Osteocyte (in vitro differentiated cells): Measurements from ENCODE around the gene VSIG8. TPM values are rescaled to one million over a fixed set of nuclear protein-coding genes. Genes with fewer than 3 reads are reported as not detected.

ENCODE experiments used
- DNase-seq: peaks from one replicate; pipeline ENCODE4 v3.0.0; 2021; ENCODE audit warnings: mixed read lengths; ENCODE audit not compliant: unreplicated experiment; ENCODE audit errors: extremely low spot score
- H3K27ac Mint-ChIP-seq: one replicate; pipeline ENCODE4 v1.8.0; 2021; ENCODE audit warnings: mild to moderate bottlenecking, mixed read lengths; ENCODE audit not compliant: unreplicated experiment
- H3K27me3 Mint-ChIP-seq: one replicate; pipeline ENCODE4 v1.8.0; 2021; ENCODE audit warnings: mixed read lengths; ENCODE audit not compliant: unreplicated experiment
- H3K36me3 Mint-ChIP-seq: one replicate; pipeline ENCODE4 v1.8.0; 2021; ENCODE audit warnings: mixed read lengths; ENCODE audit not compliant: unreplicated experiment
- H3K4me1 Mint-ChIP-seq: one replicate; pipeline ENCODE4 v1.8.0; 2021; ENCODE audit warnings: mixed read lengths; ENCODE audit not compliant: unreplicated experiment
- H3K4me3 Mint-ChIP-seq: one replicate; pipeline ENCODE4 v1.8.0; 2021; ENCODE audit warnings: mild to moderate bottlenecking, moderate library complexity, mixed read lengths; ENCODE audit not compliant: unreplicated experiment
- H3K9me3 Mint-ChIP-seq: one replicate; pipeline ENCODE4 v1.8.0; 2021; ENCODE audit warnings: mixed read lengths; ENCODE audit not compliant: unreplicated experiment
- CTCF ChIP-seq: fragments of 200-600 bp; sonication (generic); IDR thresholded peaks from 2 replicates; pipeline ENCODE4 v1.5.0; 2021; ENCODE audit warnings: antibody characterized with exemption, mild to moderate bottlenecking, moderate library complexity
- total RNA-seq: library from RNA; stranded (reverse); gene quantifications from 2 replicates; pipeline ENCODE4 v1.2.1, GENCODE V29; 2021

VSIG8 gene
- total RNA-seq, 1 donor from 2014 or later, result not detected

DNA sequence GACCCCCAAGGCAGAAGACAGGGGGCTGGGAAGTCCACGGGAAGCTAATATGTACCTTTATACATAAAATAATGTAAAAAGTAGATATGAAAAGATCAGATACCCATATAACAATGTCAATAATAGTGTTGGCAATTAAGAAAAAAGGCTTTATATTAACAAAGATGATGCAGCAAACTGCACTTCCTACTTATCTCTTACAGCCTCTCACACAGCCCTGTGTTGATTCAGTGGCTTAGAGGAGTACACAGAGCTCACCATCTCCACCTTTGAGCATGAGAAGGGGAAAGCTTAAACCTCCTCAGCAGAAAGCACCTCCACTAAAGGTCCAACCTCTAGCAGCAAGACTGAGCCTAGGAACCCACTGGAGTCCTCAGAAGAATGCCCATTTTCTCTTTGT lies 7.2 kb upstream of the VSIG8 start:
- H3K27me3 Mint-ChIP-seq, result peaks cover 2% of the 10 kb centered on the region
- H3K27ac Mint-ChIP-seq, result no peak overlapping the region
- TF ChIP-seq CTCF, result no peak
- H3K36me3 Mint-ChIP-seq, result peaks cover 2% of the 10 kb centered on the region
- DNase-seq, result no peak
- no peaks in the 10 kb centered on the region for H3K9me3 Mint-ChIP-seq
- peaks cover 11% of the 10 kb centered on the region for H3K4me1 Mint-ChIP-seq
- H3K4me3 Mint-ChIP-seq, result no peak overlapping the region

DNA sequence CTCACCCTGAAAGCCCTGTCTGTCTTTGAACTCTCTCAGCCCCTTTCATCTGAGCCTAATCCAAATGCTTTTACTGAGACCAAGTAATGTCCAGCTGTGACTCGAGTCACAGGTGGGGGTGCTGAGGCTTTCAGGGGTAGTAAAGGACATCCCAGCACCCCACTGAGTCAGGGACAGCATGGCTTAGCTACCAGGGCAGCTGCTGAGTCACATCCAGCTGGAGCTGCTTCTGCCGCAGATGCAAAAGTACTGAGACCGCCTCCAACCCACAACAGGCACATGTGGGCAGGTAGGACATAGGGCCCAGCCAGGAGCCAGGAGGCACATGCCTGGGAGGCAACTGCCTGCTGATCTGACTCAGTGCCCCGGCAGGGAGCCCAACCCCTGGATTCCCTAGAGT lies 6.7 kb upstream of the VSIG8 start:
- Mint-ChIP-seq H3K27me3 (peaks cover 2% of the 10 kb centered on the region), H3K4me3 (no peak overlapping the region), H3K9me3 (no peaks in the 10 kb centered on the region), H3K36me3 (peaks cover 2% of the 10 kb centered on the region), H3K27ac (no peak overlapping the region), H3K4me1 (peaks cover 11% of the 10 kb centered on the region)
- DNase-seq, result no peak
- no peak for TF ChIP-seq CTCF

DNA sequence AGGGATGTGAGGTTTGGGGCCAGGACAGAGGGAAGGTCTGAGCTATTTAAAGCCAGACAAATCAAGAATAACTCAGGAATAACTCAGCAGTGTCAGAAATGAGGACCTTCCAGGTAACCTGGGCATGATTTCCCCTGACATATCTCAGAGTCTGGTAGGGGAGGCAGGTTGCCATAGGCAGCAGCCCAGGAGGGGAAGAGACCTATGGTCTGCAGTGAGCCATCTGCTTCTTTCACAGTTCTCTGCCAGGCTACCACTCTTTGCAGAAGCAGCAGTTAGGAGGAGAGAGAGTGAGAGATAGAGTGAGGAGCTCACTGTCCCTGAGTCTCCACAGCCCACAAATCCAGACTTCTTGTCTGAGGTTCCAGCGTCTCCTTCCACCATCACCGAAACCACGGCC lies 6.3 kb upstream of the VSIG8 start:
- H3K27ac Mint-ChIP-seq, result no peak overlapping the region

GRCh38 chr1:159867664-159868026 lies 5.2 kb upstream of the VSIG8 start:
- Mint-ChIP-seq H3K27ac (no peak overlapping the region), H3K27me3 (peaks cover 2% of the 10 kb centered on the region), H3K36me3 (no peaks in the 10 kb centered on the region), H3K4me1 (peaks cover 11% of the 10 kb centered on the region), H3K4me3 (no peak overlapping the region), H3K9me3 (no peaks in the 10 kb centered on the region)
- TF ChIP-seq CTCF, result no peak
- DNase-seq, result no peak

More for the DNA sequence above, 6.3 kb upstream of the VSIG8 start:
- DNase-seq, result no peak
- H3K4me3 Mint-ChIP-seq, result no peak overlapping the region
- H3K4me1 Mint-ChIP-seq, result peaks cover 11% of the 10 kb centered on the region
- TF ChIP-seq CTCF, result no peak
- H3K27me3 Mint-ChIP-seq, result peaks cover 2% of the 10 kb centered on the region
- H3K9me3 Mint-ChIP-seq, result no peaks in the 10 kb centered on the region
- peaks cover 2% of the 10 kb centered on the region for H3K36me3 Mint-ChIP-seq

DNA sequence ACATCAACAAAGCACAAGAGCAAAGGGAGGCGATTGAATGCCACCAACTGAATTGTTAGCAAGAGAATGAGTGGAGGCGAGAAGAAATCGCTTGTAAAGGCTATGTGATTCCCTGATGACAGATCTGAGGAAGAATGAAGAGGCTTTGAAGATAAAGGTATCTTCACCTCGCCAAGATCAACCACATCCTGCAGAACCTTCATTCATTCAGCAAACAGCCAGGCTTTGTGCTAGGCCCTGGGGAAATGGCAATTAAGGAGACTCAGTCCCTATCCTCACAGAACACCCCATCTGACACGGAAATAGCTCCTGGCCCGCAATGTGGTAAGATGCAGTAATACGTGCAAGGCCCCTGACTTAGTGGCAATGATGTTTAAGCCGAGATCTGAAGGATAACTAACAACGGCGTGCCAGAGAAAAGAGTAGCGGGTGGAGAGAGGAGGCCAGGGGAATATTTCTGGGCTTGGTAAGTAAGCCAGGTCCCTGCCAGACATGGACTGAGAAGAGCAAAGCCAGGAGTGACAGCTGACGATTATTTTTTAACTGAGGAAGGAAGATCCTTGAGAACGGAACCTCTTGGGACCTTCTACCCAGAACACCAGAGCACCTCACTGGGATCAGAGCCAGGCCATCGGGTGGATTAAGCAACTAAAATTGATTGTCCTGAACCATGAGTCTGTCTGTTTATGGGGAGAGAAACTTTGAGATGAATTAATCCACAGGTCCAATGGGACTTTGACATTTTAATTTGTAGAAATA lies 4.6 kb upstream of the VSIG8 start:
- Mint-ChIP-seq H3K9me3 (no peaks in the 10 kb centered on the region), H3K27me3 (peaks cover 2% of the 10 kb centered on the region), H3K4me3 (no peak overlapping the region), H3K4me1 (peaks cover 11% of the 10 kb centered on the region), H3K27ac (no peak overlapping the region), H3K36me3 (no peaks in the 10 kb centered on the region)
- DNase-seq, result no peak
- TF ChIP-seq CTCF, result no peak
